Measurements from ENCODE around the gene CEL.

DNA sequence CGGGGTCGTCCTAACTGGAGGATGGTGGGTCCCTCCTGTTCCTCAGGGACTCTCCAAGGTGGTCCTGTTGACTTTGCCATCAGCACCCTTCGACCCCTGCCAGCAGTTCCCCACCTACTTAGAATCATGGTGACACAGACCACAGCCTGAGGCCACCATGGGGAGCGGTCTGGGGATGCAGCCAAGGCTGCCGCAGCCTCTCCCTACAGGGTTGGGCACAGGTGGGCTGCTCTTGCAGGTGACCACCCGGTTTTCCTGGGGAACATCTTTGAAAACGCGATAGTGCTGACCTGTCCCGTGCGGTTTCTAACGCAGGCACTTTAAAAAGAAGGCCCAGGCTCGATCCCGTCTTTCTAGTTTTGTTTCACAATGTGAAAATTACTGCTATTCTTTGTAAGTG lies 12.7 kb upstream of the CEL start:
- TF ChIP-seq POLR2A (IDR thresholded peaks at IDR 0.05; ENCODE audit: low read depth, low read length) (no peak), TAF1 (IDR thresholded peaks at IDR 0.05; ENCODE audit: borderline replicate concordance, low read depth, low read length) (no peak), POLR2AphosphoS5 (IDR thresholded peaks at IDR 0.05; ENCODE audit: low read depth, low read length) (no peak)

Data from GM12892 (cell line).